Measurements from ENCODE around the gene POLG2.
"Not testable (repeated sequence)": the region's sequence is repeated elsewhere in the genome, so short reads cannot be mapped to it uniquely, and the experiment has no call there.

The POLG2 gene

GRCh38 chr17:64505340-64506200 lies 8.7 kb upstream of the POLG2 start:
- peak; percentile 90 for DNase-seq

GRCh38 chr17:64504769-64505339 lies 8.0 kb upstream of the POLG2 start:
- no peak for DNase-seq

- DNase-seq, result no peak
Measured at GRCh38 chr17:64503821-64504768, 7.2 kb upstream of the POLG2 start.

DNA sequence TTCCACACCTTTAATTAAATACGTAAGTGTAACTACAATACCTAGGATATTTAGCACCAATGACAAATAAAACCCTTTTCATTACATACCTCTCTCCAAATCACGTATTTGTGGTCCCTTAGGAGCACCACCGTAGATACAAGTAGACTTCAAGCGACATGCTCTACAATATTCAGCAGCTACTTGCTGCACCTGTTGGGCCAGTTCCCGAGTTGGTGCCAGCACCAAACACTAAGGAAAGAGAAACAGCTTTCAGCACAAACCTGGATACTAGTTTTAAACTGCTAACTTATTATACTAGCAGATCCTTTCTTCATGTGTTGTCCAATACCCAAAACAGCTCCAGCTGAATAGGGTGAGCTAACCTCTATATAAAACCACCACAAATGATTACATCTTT lies 6.5 kb upstream of the POLG2 start:
- DNase-seq, result no peak

DNA sequence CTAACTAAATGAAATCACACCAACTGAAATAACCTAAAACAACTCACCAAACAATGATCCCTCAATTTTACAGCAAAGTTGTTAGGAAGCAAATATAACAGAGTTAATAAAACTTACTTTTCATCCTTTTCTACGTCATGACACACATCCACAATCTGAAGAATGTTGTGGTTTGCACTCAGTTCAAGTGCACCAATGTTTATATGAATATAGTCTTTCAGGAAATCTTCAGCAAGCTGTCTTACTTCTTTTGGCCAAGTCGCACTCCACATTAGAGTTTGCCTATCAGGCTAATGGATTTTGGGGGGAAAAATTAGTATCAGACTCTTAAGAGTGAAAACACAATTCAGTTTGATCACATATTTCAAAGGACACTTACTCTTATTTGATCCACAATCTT lies 6.0 kb upstream of the POLG2 start:
- no peak for DNase-seq

- no peak for DNase-seq
Measured at GRCh38 chr17:64502021-64502420, 5.2 kb upstream of the POLG2 start.

- DNase-seq, result no peak
Measured at GRCh38 chr17:64500862-64501765, 4.3 kb upstream of the POLG2 start.

DNA sequence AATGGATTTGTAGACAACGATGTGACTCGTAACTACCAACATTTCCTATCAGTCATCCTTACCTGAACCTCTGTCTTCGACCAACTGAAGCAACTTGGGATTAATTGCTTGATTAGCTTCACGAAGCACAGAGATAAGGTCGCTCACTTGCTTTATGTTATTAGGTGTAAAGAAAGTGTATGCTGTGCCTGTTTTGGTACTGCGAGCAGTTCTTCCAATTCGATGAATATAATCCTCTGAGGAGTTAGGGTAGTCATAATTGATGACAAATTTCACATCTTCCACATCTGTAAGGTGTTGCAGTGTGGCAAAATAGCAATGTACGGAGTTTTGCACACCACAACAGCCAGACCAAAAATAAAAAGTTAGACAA lies 3.6 kb upstream of the POLG2 start:
- DNase-seq, result no peak

GRCh38 chr17:64499805-64500486 lies 3.1 kb upstream of the POLG2 start:
- DNase-seq, result no peak

- DNase-seq, result no peak
Measured at GRCh38 chr17:64498308-64499203, 1.7 kb upstream of the POLG2 start.

GRCh38 chr17:64497565-64498035 lies 746 bp upstream of the POLG2 start:
- DNase-seq, result no peak

DNA sequence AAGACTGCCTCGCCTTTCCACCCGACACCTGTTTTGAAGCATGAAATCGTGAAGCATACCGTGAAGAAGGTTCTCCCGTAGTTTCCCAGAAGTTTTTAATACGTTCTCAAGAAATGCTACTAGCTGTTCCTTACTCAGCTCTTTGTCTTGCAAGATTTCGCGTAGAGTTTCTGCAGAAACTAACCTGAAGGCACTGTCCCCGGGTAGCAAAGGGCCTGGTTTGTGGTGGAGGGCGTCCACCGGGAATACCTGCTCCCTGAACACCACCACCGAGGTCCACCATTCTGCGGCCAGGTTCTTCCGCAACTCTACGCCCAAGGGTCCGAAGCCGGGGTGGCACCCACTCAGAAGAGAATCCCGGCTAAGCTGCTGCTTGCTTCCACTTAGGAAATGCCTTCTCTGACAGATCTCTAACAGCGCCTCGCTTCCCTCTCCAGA lies 487 bp downstream of the POLG2 start:
- DNase-seq, result no peak

DNA sequence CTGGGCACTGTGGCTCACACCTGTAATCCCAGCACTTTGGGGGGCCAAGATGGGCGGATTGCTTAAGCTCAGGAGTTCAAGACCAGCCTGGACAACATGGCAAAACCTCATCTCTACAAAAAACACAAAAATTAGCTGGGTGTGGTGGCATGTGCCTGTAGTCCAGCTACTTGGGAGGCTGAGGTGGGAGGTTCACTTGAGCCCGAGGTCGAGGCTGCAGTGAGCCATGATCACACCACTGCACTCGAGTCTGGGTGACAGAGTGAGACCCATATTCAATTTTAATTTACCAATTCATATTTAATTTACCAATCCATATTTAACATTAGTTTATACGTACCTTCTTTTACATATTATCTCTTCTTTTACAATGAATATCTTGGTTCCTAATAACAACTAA lies 1.6 kb downstream of the POLG2 start:
- DNase-seq, result not testable (repeated sequence)

DNA sequence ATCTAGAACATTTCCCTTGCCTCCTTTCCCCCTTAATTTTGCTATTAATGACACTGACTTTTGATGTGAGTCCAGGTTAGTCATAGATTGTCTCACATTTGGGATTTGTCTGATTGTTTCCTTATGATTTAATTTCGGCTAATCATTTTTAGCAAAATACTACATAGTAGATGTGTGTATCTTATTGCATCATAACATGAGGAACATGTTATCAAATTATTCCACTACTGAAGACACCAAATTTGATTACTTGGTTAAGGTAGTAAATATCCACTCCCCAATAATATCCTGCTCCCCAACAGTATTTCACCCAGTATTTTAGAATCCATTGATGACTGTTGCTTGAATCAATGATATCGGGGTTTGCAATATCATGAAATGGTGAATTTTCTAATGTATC lies 2.7 kb downstream of the POLG2 start:
- no peak for DNase-seq

DNA sequence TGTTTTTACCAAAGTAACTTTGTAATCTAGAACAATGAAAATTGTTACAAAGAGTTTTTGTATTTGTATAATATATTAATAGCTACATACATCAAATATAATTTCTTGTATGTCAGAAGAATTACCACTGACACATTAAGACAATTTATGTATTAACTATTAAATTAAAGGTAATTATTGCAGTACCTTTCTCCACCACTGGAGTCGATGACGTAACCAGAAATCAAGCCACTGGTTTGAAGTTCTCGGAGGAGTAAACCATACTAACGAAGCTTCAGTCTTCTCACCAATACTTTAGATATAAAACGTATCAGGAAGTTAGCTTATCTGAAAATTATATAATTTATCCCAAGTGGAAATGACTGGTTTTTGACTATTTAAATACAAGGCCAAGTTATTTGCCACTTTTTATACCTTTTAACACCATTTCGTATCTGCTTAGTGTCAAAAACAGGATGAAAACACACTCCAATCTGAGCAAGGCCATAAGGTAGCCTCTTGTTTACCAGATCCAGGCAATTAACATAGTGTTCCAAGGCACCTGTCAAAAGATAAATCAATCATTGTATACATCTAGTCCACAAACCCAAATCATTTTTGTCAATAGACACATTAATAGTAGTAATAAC lies 4.3 kb downstream of the POLG2 start:
- peak; percentile 33 for DNase-seq

DNA sequence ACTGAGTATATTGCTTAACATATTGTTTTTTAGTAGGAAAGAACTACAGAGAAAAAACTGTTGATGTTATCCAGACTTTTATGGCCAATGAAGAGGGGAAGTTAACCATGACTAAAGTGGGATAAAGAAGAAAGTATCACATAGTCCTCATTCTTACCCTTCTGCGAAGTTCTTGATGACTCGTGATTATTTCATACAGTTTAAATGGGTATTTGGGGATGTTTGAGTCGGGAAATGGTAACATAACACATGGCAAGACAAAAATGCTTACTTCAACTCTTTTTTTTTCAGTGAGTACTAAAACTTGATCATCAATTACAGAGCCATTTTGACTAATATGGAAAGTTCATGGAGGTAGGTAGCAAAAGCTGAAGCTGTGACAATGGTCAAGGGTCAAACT lies 4.9 kb downstream of the POLG2 start:
- no peak for DNase-seq

GRCh38 chr17:64491034-64491860 lies 5.6 kb downstream of the POLG2 start:
- peak; percentile 71 for DNase-seq

DNA sequence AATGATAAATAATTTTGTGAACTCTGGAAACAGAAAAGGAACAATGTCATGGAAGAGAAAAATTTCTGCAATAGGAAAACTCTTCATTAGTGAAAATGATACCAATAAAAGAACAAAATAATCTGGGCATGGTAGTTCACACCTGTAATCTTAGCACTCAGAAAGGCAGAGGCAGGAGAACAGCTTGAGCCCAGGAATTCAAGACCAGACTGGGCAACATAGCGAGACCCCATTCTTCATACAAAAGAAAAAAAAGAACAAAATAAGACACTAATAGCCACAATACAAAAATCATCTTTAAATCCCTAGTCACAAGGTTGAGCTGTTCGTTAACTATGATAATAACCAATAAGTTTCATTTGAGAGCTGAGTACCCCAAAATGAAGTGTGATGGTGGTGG lies 8.6 kb downstream of the POLG2 start:
- no peak for DNase-seq

DNA sequence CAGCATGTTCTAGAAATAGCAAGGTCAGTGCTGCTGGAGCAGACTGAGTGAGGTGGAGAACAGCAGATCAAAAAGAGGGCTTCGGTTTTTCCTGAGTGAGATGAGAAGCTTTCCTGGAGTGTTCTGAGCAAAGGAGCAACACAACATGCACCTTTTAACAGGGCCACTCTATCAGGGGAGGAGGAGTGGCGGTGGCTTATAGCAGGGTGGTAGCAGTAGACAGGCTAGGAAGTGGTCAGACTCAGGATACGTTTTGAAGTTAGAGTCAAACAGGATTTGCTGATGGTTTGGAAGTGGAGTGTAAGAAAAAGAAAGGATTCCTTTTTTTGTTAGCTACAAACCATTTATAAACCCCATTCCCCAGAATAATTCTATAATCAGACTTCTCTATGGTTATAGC lies 12.5 kb downstream of the POLG2 start:
- DNase-seq, result no peak
